Endothelial cell (in vitro differentiated cells): ENCODE data around the gene ARID4B. TPM values are rescaled to one million over a fixed set of nuclear protein-coding genes. Genes with fewer than 3 reads are reported as not detected.
A peak's percentile ranks its signal among the peaks of the same experiment; 100 is the strongest.
"Not testable (repeated sequence)": the region's sequence is repeated elsewhere in the genome, so short reads cannot be mapped to it uniquely, and the experiment has no call there.

Source experiments
- DNase-seq: peaks from one replicate; pipeline ENCODE4 v3.0.0; 2021; ENCODE audit warnings: low spot score
- H3K27ac Mint-ChIP-seq: one replicate; pipeline ENCODE4 v1.8.0; 2021; ENCODE audit warnings: mixed read lengths, inconsistent platforms; ENCODE audit not compliant: unreplicated experiment
- H3K27me3 Mint-ChIP-seq: one replicate; pipeline ENCODE4 v1.8.0; 2021; ENCODE audit warnings: mild to moderate bottlenecking, moderate library complexity, mixed read lengths, inconsistent platforms; ENCODE audit not compliant: unreplicated experiment
- H3K36me3 Mint-ChIP-seq: one replicate; pipeline ENCODE4 v1.8.0; 2021; ENCODE audit warnings: mild to moderate bottlenecking, low read depth, mixed read lengths, inconsistent platforms; ENCODE audit not compliant: unreplicated experiment
- H3K4me1 Mint-ChIP-seq: one replicate; pipeline ENCODE4 v1.8.0; 2021; ENCODE audit warnings: mild to moderate bottlenecking, mixed read lengths, inconsistent platforms; ENCODE audit not compliant: unreplicated experiment
- H3K4me3 Mint-ChIP-seq: one replicate; pipeline ENCODE4 v1.8.0; 2021; ENCODE audit warnings: mild to moderate bottlenecking, mixed read lengths, inconsistent platforms; ENCODE audit not compliant: unreplicated experiment
- H3K9me3 Mint-ChIP-seq: one replicate; pipeline ENCODE4 v1.8.0; 2021; ENCODE audit warnings: mixed read lengths, inconsistent platforms; ENCODE audit not compliant: unreplicated experiment
- total RNA-seq: library from RNA; stranded (reverse); fragmentation: NEBNext Ultra II Directional; extraction: Animal tissue kit (Norgen Biotek cat#: 25700); gene quantifications from one replicate; pipeline ENCODE4 v1.2.1, GENCODE V29; 2021; ENCODE audit not compliant: unreplicated experiment
- TF ChIP-seq, protein P1 (sequence below): fragments of 200-600 bp; sonication (generic); IDR thresholded peaks from one replicate; pipeline ENCODE4 v1.5.0; 2021; ENCODE audit warnings: antibody characterized with exemption; ENCODE audit not compliant: unreplicated experiment

Gene ARID4B
- total RNA-seq, 1 donor from 2014 or later: 48.2 TPM

- no peaks in the 10 kb centered on the region for H3K4me1 Mint-ChIP-seq
- TF ChIP-seq, protein P1, sequence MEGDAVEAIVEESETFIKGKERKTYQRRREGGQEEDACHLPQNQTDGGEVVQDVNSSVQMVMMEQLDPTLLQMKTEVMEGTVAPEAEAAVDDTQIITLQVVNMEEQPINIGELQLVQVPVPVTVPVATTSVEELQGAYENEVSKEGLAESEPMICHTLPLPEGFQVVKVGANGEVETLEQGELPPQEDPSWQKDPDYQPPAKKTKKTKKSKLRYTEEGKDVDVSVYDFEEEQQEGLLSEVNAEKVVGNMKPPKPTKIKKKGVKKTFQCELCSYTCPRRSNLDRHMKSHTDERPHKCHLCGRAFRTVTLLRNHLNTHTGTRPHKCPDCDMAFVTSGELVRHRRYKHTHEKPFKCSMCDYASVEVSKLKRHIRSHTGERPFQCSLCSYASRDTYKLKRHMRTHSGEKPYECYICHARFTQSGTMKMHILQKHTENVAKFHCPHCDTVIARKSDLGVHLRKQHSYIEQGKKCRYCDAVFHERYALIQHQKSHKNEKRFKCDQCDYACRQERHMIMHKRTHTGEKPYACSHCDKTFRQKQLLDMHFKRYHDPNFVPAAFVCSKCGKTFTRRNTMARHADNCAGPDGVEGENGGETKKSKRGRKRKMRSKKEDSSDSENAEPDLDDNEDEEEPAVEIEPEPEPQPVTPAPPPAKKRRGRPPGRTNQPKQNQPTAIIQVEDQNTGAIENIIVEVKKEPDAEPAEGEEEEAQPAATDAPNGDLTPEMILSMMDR: no peak
- no peaks in the 10 kb centered on the region for H3K9me3 Mint-ChIP-seq
- peaks cover 14% of the 10 kb centered on the region for H3K36me3 Mint-ChIP-seq
- no peak overlapping the region for H3K4me3 Mint-ChIP-seq
- no peak for DNase-seq
- H3K27me3 Mint-ChIP-seq: no peaks in the 10 kb centered on the region
- no peak overlapping the region for H3K27ac Mint-ChIP-seq
Observed at GRCh38 chr1:235315735-235316134, 12.2 kb downstream of the ARID4B start.

- DNase-seq: no peak
- no peak overlapping the region for H3K4me3 Mint-ChIP-seq
- TF ChIP-seq, protein P1: no peak
- H3K4me1 Mint-ChIP-seq: no peaks in the 10 kb centered on the region
- H3K9me3 Mint-ChIP-seq: no peaks in the 10 kb centered on the region
- peaks cover 8% of the 10 kb centered on the region for H3K36me3 Mint-ChIP-seq
- H3K27ac Mint-ChIP-seq: no peak overlapping the region
- H3K27me3 Mint-ChIP-seq: no peaks in the 10 kb centered on the region
Observed at GRCh38 chr1:235315173-235315572, 12.8 kb downstream of the ARID4B start.

DNA sequence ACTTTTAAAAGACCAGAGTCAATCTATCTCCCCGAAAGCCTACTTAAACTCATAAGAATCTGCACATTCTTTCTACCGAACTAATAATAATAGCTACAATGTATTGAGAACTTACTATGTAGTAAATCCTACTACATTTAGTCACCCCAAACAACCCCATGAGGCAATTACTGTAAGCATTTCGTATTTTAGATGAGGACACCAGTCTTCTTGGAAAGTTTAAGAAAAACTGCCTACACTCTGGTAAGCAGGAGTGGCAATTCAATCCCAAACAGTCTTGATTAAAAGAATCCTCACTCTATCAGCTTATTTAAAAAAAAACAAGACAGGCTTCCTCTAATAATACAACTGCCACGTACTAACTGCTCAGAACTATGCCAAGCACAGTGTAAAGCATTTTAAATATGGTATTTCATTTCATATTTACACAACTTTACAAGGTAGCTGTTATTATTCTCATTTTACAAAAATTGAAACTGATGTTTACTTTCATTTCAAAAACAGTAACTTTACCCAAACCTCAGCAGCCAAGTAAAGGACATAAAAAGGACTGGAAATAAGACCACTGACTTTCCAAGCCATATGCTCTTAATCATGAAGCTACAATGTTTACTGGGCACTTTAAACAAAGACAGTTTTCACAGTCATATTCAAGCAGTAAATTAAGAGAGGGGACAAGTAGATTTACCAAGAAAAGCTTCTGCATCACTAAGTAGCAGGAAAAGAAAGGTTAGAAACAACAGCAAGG lies 13.9 kb downstream of the ARID4B start:
- TF ChIP-seq, protein P1: no peak
- Mint-ChIP-seq H3K4me1 (no peaks in the 10 kb centered on the region), H3K27ac (peak overlapping the region; percentile 26), H3K4me3 (no peak overlapping the region), H3K36me3 (peaks cover 7% of the 10 kb centered on the region), H3K9me3 (no peaks in the 10 kb centered on the region), H3K27me3 (no peaks in the 10 kb centered on the region)
- no peak for DNase-seq

- Mint-ChIP-seq H3K4me3 (no peak overlapping the region), H3K36me3 (no peaks in the 10 kb centered on the region), H3K9me3 (no peaks in the 10 kb centered on the region), H3K27me3 (no peaks in the 10 kb centered on the region), H3K4me1 (no peaks in the 10 kb centered on the region), H3K27ac (peak overlapping the region; percentile 26)
- TF ChIP-seq, protein P1: no peak
- no peak for DNase-seq
Observed at GRCh38 chr1:235313262-235313661, 14.7 kb downstream of the ARID4B start.

DNA sequence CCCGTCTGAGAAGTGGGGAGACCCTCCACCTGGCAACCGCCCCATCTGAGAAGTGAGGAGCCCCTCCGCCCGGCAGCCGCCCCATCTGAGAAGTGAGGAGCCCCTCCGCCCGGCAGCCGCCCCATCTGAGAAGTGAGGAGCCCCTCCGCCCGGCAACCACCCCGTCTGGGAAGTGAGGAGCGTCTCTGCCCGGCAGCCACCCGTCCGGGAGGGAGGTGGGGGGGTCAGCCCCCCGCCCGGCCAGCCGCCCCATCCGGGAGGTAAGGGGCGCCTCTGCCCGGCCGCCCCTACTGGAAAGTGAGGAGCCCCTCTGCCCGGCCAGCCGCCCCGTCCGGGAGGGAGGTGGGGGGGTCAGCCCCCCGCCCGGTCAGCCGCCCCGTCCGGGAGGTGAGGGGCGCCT lies 18.8 kb downstream of the ARID4B start:
- H3K9me3 Mint-ChIP-seq: not testable (repeated sequence)

More for the DNA sequence above, 18.8 kb downstream of the ARID4B start:
- H3K4me1 Mint-ChIP-seq, DNase-seq, H3K36me3 Mint-ChIP-seq, H3K27ac Mint-ChIP-seq, H3K4me3 Mint-ChIP-seq, H3K27me3 Mint-ChIP-seq: not testable (repeated sequence)
